Measurements from ENCODE around the gene CDON. TPM values are rescaled to one million over a fixed set of nuclear protein-coding genes. Genes with fewer than 3 reads are reported as not detected.

CDON gene
- total RNA-seq, 1 experiment from 2014 or later, result 34.1 TPM

DNA sequence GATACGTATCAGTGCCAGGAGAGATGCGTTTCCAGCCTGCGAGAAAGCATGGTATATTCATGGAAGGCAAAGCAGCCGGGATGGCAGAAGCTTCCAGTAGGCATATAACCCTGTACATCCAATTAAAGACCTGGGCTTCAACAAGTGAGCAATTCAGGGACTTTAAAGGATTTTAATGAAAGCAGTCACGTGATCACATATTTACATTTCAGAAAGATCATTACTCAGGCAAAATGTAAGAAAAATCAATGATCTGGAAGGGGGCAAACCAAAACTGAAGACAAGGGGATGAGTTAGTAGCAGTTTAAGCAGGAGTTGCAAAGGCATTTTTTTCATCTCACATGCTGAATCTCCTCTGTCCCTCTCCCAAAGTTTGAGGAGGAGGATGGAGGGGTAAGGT, 7.8 kb downstream of the CDON start:
- H3K9me3 Mint-ChIP-seq, result no peaks in the 10 kb centered on the region
- H3K36me3 Mint-ChIP-seq, result no peaks in the 10 kb centered on the region
- H3K4me1 Mint-ChIP-seq, result peaks cover 21% of the 10 kb centered on the region
- CTCF ChIA-PET, result no interaction called here
- ATAC-seq, result no peak
- TF ChIP-seq, protein P1, sequence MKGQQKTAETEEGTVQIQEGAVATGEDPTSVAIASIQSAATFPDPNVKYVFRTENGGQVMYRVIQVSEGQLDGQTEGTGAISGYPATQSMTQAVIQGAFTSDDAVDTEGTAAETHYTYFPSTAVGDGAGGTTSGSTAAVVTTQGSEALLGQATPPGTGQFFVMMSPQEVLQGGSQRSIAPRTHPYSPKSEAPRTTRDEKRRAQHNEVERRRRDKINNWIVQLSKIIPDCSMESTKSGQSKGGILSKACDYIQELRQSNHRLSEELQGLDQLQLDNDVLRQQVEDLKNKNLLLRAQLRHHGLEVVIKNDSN (CRISPR knock-in tag; IDR thresholded peaks at IDR 0.05), result no peak
- no peak for TF ChIP-seq ATF1 (CRISPR knock-in tag; IDR thresholded peaks at IDR 0.05)
- TF ChIP-seq, protein P2, sequence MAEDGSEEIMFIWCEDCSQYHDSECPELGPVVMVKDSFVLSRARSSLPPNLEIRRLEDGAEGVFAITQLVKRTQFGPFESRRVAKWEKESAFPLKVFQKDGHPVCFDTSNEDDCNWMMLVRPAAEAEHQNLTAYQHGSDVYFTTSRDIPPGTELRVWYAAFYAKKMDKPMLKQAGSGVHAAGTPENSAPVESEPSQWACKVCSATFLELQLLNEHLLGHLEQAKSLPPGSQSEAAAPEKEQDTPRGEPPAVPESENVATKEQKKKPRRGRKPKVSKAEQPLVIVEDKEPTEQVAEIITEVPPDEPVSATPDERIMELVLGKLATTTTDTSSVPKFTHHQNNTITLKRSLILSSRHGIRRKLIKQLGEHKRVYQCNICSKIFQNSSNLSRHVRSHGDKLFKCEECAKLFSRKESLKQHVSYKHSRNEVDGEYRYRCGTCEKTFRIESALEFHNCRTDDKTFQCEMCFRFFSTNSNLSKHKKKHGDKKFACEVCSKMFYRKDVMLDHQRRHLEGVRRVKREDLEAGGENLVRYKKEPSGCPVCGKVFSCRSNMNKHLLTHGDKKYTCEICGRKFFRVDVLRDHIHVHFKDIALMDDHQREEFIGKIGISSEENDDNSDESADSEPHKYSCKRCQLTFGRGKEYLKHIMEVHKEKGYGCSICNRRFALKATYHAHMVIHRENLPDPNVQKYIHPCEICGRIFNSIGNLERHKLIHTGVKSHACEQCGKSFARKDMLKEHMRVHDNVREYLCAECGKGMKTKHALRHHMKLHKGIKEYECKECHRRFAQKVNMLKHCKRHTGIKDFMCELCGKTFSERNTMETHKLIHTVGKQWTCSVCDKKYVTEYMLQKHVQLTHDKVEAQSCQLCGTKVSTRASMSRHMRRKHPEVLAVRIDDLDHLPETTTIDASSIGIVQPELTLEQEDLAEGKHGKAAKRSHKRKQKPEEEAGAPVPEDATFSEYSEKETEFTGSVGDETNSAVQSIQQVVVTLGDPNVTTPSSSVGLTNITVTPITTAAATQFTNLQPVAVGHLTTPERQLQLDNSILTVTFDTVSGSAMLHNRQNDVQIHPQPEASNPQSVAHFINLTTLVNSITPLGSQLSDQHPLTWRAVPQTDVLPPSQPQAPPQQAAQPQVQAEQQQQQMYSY (CRISPR knock-in tag; IDR thresholded peaks at IDR 0.05), result no peak
- TF ChIP-seq, protein P3, sequence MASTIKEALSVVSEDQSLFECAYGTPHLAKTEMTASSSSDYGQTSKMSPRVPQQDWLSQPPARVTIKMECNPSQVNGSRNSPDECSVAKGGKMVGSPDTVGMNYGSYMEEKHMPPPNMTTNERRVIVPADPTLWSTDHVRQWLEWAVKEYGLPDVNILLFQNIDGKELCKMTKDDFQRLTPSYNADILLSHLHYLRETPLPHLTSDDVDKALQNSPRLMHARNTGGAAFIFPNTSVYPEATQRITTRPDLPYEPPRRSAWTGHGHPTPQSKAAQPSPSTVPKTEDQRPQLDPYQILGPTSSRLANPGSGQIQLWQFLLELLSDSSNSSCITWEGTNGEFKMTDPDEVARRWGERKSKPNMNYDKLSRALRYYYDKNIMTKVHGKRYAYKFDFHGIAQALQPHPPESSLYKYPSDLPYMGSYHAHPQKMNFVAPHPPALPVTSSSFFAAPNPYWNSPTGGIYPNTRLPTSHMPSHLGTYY (CRISPR knock-in tag; IDR thresholded peaks at IDR 0.05), result no peak
- TF ChIP-seq, protein P4, sequence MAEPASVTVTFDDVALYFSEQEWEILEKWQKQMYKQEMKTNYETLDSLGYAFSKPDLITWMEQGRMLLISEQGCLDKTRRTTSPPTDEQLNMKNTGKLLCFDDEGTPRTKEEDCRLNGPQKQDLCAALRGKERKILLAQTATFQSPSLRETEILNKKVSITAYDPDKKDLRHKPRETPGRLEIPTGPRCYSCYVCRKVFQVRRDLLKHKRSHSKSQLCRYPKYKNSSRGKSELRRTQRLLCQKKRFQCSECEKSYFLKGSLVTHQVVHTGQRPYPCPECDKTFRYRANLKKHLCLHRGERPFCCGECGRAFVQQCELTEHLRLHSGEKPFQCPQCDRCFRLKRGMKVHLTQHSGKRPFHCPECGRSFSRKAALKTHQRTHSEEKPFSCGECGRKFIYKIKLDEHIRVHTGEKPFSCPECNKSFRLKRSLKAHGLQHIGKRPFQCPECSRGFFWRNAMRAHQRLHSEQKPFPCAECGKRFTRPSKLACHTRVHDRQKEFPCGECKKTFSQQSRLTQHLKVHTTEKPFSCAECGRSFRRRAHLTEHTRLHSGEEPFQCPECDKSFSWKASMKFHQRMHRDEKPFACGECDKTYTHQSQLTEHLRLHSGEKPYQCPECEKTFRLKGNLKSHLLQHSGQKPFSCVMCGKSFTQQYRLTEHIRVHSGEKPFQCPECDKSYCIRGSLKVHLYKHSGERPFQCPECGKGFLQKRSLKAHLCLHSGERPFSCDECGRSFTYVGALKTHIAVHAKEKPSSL (CRISPR knock-in tag; conservative IDR thresholded peaks at IDR 0.05), result no peak
- TF ChIP-seq, protein P5, sequence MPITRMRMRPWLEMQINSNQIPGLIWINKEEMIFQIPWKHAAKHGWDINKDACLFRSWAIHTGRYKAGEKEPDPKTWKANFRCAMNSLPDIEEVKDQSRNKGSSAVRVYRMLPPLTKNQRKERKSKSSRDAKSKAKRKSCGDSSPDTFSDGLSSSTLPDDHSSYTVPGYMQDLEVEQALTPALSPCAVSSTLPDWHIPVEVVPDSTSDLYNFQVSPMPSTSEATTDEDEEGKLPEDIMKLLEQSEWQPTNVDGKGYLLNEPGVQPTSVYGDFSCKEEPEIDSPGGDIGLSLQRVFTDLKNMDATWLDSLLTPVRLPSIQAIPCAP (CRISPR knock-in tag; IDR thresholded peaks at IDR 0.05), result no peak
- no peaks in the 10 kb centered on the region for H3K27me3 Mint-ChIP-seq (ENCODE audit: low read depth)
- POLR2A ChIA-PET, result no interaction called here
- no peak for DNase-seq (ENCODE audit: low spot score)
- no peak overlapping the region for H3K27ac Mint-ChIP-seq
- H3K4me3 Mint-ChIP-seq, result no peak overlapping the region

DNA sequence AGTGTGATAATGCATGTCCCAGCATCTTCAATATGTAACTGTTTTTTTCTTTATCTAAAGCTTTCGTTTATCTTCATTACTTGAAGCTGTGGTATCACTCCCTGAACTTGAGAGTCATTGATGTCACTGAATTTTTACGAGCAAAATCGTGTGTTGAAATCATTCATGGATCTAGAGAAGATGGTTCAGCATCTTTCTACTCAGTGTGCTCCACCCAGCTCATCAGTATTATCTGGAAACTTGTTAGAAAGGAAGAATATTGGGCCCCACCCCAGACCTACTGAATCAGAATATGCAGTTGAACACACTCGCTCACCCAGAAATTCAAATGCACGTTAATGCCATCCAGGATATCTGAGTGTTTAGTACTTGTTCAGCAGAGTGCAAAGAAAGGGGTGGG, 8.3 kb downstream of the CDON start:
- no peaks in the 10 kb centered on the region for H3K27me3 Mint-ChIP-seq (ENCODE audit: low read depth)
- TF ChIP-seq MYBL2 (CRISPR knock-in tag; IDR thresholded peaks at IDR 0.05) (no peak), ATF1 (CRISPR knock-in tag; IDR thresholded peaks at IDR 0.05) (no peak), ZNF671 (CRISPR knock-in tag; IDR thresholded peaks at IDR 0.05) (no peak), TEAD4 (CRISPR knock-in tag; IDR thresholded peaks at IDR 0.05) (no peak), SMAD3 (CRISPR knock-in tag; IDR thresholded peaks at IDR 0.05; ENCODE audit: borderline replicate concordance) (no peak), KAT7 (CRISPR knock-in tag; IDR thresholded peaks at IDR 0.05; ENCODE audit: borderline replicate concordance) (no peak), TP53 (CRISPR knock-in tag; IDR thresholded peaks at IDR 0.05) (no peak), NR2C2 (CRISPR knock-in tag; IDR thresholded peaks at IDR 0.05) (no peak), ZNF121 (CRISPR knock-in tag; IDR thresholded peaks at IDR 0.05) (no peak), GTF2I (CRISPR knock-in tag; conservative IDR thresholded peaks at IDR 0.05) (no peak), CREB1 (CRISPR knock-in tag; IDR thresholded peaks at IDR 0.05) (no peak)
- TF ChIP-seq, protein P6, sequence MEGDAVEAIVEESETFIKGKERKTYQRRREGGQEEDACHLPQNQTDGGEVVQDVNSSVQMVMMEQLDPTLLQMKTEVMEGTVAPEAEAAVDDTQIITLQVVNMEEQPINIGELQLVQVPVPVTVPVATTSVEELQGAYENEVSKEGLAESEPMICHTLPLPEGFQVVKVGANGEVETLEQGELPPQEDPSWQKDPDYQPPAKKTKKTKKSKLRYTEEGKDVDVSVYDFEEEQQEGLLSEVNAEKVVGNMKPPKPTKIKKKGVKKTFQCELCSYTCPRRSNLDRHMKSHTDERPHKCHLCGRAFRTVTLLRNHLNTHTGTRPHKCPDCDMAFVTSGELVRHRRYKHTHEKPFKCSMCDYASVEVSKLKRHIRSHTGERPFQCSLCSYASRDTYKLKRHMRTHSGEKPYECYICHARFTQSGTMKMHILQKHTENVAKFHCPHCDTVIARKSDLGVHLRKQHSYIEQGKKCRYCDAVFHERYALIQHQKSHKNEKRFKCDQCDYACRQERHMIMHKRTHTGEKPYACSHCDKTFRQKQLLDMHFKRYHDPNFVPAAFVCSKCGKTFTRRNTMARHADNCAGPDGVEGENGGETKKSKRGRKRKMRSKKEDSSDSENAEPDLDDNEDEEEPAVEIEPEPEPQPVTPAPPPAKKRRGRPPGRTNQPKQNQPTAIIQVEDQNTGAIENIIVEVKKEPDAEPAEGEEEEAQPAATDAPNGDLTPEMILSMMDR (IDR thresholded peaks at IDR 0.05), result no peak
- TF ChIP-seq, protein P7, sequence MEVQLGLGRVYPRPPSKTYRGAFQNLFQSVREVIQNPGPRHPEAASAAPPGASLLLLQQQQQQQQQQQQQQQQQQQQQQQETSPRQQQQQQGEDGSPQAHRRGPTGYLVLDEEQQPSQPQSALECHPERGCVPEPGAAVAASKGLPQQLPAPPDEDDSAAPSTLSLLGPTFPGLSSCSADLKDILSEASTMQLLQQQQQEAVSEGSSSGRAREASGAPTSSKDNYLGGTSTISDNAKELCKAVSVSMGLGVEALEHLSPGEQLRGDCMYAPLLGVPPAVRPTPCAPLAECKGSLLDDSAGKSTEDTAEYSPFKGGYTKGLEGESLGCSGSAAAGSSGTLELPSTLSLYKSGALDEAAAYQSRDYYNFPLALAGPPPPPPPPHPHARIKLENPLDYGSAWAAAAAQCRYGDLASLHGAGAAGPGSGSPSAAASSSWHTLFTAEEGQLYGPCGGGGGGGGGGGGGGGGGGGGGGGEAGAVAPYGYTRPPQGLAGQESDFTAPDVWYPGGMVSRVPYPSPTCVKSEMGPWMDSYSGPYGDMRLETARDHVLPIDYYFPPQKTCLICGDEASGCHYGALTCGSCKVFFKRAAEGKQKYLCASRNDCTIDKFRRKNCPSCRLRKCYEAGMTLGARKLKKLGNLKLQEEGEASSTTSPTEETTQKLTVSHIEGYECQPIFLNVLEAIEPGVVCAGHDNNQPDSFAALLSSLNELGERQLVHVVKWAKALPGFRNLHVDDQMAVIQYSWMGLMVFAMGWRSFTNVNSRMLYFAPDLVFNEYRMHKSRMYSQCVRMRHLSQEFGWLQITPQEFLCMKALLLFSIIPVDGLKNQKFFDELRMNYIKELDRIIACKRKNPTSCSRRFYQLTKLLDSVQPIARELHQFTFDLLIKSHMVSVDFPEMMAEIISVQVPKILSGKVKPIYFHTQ (CRISPR knock-in tag; IDR thresholded peaks at IDR 0.05), result no peak
- TF ChIP-seq, protein P3 (CRISPR knock-in tag; IDR thresholded peaks at IDR 0.05), result no peak
- TF ChIP-seq, protein P8, sequence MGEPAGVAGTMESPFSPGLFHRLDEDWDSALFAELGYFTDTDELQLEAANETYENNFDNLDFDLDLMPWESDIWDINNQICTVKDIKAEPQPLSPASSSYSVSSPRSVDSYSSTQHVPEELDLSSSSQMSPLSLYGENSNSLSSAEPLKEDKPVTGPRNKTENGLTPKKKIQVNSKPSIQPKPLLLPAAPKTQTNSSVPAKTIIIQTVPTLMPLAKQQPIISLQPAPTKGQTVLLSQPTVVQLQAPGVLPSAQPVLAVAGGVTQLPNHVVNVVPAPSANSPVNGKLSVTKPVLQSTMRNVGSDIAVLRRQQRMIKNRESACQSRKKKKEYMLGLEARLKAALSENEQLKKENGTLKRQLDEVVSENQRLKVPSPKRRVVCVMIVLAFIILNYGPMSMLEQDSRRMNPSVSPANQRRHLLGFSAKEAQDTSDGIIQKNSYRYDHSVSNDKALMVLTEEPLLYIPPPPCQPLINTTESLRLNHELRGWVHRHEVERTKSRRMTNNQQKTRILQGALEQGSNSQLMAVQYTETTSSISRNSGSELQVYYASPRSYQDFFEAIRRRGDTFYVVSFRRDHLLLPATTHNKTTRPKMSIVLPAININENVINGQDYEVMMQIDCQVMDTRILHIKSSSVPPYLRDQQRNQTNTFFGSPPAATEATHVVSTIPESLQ (CRISPR knock-in tag; IDR thresholded peaks at IDR 0.05), result no peak

More for the DNA sequence above, 8.3 kb downstream of the CDON start:
- ATAC-seq (no peak), DNase-seq (ENCODE audit: low spot score) (no peak)
- Mint-ChIP-seq H3K27ac (no peak overlapping the region), H3K4me1 (peaks cover 17% of the 10 kb centered on the region), H3K9me3 (no peaks in the 10 kb centered on the region), H3K36me3 (no peaks in the 10 kb centered on the region), H3K4me3 (no peak overlapping the region)
- POLR2A ChIA-PET, result no interaction called here
- CTCF ChIA-PET, result no interaction called here
